RWPE1 (cell line): ENCODE results near the gene CORO2A.

Source experiments
- CTCF ChIA-PET: fragments of 350-600 bp; sonication (Branson Sonifier 250); formaldehyde crosslinking; extraction: SDS; loops from one replicate; lab custom pipeline; 2021; lab: Yijun Ruan, JAX
- POLR2A ChIA-PET: fragments of 400-600 bp; formaldehyde crosslinking; extraction: SDS; loops from one replicate; lab custom pipeline; 2020; ENCODE audit warnings: antibody characterized with exemption; ENCODE audit not compliant: low non-redundant PET; lab: Yijun Ruan, JAX
- DNase-seq: peaks from one replicate; pipeline ENCODE4 v3.0.0; 2012; ENCODE audit warnings: low spot score
- H3K27ac ChIP-seq: fragments of 450-650 bp; 2 replicates; pipeline ENCODE4 v1.5.1; 2017
- CTCF ChIP-seq: fragments of 450-650 bp; conservative IDR thresholded peaks from 2 replicates; pipeline ENCODE4 v1.5.1; 2017; ENCODE audit warnings: low read depth, mild to moderate bottlenecking

Gene CORO2A

GRCh38 chr9:98229620-98230019 lies 37.2 kb upstream of the CORO2A start:
- CTCF ChIA-PET: interaction anchor here (1.1 kb wide), 1 partner anchor 153 kb away, joined by 11 read pairs; no protein-coding TSS in a partner anchor
- TF ChIP-seq CTCF: no peak
- peak overlapping the region; percentile 63 for H3K27ac ChIP-seq
- no peak for DNase-seq
- POLR2A ChIA-PET: interaction anchor here (0.6 kb wide), 2 partner anchors 34 to 247 kb away, joined by 4 to 5 read pairs; no protein-coding TSS in a partner anchor

- ChIA-PET POLR2A (interaction anchor here (0.6 kb wide), 1 partner anchor 33 kb away, joined by 5 read pairs; no protein-coding TSS in a partner anchor), CTCF (no interaction called here)
- no peak for TF ChIP-seq CTCF
- DNase-seq: no peak
- H3K27ac ChIP-seq: peak overlapping the region; percentile 63
Observed at GRCh38 chr9:98229090-98229395, 36.6 kb upstream of the CORO2A start.

GRCh38 chr9:98228392-98229089 lies 36.1 kb upstream of the CORO2A start:
- POLR2A ChIA-PET: no interaction called here
- no peak for TF ChIP-seq CTCF

GRCh38 chr9:98227883-98228282 lies 35.4 kb upstream of the CORO2A start:
- H3K27ac ChIP-seq: peak overlapping the region; percentile 63
- POLR2A ChIA-PET: no interaction called here
- DNase-seq: no peak
- TF ChIP-seq CTCF: no peak
- CTCF ChIA-PET: interaction anchor here (1.2 kb wide), 1 partner anchor 18 kb away, joined by 4 read pairs; no protein-coding TSS in a partner anchor

More at GRCh38 chr9:98228392-98229089, 36.1 kb upstream of the CORO2A start:
- no peak for DNase-seq
- peak overlapping the region; percentile 63 for H3K27ac ChIP-seq
- CTCF ChIA-PET: interaction anchor here (1.2 kb wide), 1 partner anchor 17 kb away, joined by 4 read pairs; no protein-coding TSS in a partner anchor

GRCh38 chr9:98226957-98227356 lies 34.5 kb upstream of the CORO2A start:
- ChIA-PET CTCF (no interaction called here), POLR2A (no interaction called here)
- TF ChIP-seq CTCF: no peak
- no peak for DNase-seq
- H3K27ac ChIP-seq: peak overlapping the region; percentile 63

- peak overlapping the region; percentile 100 for H3K27ac ChIP-seq
- DNase-seq: no peak
- TF ChIP-seq CTCF: no peak
- ChIA-PET POLR2A (no interaction called here), CTCF (interaction anchor here (0.6 to 1.4 kb wide), 2 partner anchors 9 to 37 kb away, joined by 3 to 4 read pairs; no protein-coding TSS in a partner anchor)
Observed at GRCh38 chr9:98226516-98226915, 34.1 kb upstream of the CORO2A start.
